Ishikawa (cell line): ENCODE data around the gene N4BP2L2.

Experiments
- CEBPB ChIP-seq: IDR thresholded peaks from 2 replicates; pipeline ENCODE4 v1.6.1; 2012
- CREB1 ChIP-seq: IDR thresholded peaks from 2 replicates; pipeline ENCODE4 v1.6.1; 2012; ENCODE audit warnings: low read depth
- EGR1 ChIP-seq: IDR thresholded peaks from 2 replicates; pipeline ENCODE4 v1.6.1; 2012
- EP300 ChIP-seq: IDR thresholded peaks from 2 replicates; pipeline ENCODE4 v1.6.1; 2012; ENCODE audit warnings: borderline replicate concordance
- FOXM1 ChIP-seq: IDR thresholded peaks from 2 replicates; pipeline ENCODE4 v1.6.1; 2012; ENCODE audit warnings: low read depth, borderline replicate concordance
- MAX ChIP-seq: IDR thresholded peaks from 2 replicates; pipeline ENCODE4 v1.6.1; 2012
- NFIC ChIP-seq: IDR thresholded peaks from 2 replicates; pipeline ENCODE4 v1.6.1; 2012
- RAD21 ChIP-seq: IDR thresholded peaks from 2 replicates; pipeline ENCODE4 v1.6.1; 2012; ENCODE audit warnings: low read depth
- REST ChIP-seq: IDR thresholded peaks from 2 replicates; pipeline ENCODE4 v1.6.1; 2012; ENCODE audit warnings: low read depth, mild to moderate bottlenecking
- TAF1 ChIP-seq: IDR thresholded peaks from 2 replicates; pipeline ENCODE4 v1.6.1; 2012; ENCODE audit warnings: low read depth, mild to moderate bottlenecking
- TEAD4 ChIP-seq: IDR thresholded peaks from 2 replicates; pipeline ENCODE4 v1.6.1; 2012
- USF1 ChIP-seq: IDR thresholded peaks from 2 replicates; pipeline ENCODE4 v1.6.1; 2012
- YY1 ChIP-seq: IDR thresholded peaks from 2 replicates; pipeline ENCODE4 v1.6.1; 2012; ENCODE audit warnings: low read depth

GRCh38 chr13:32415019-32415418, 123.6 kb downstream of the N4BP2L2 start:
- no peak for TF ChIP-seq REST
- no peak for TF ChIP-seq FOXM1
- TF ChIP-seq EP300 = no peak
- TF ChIP-seq YY1 = 0 out of 2 replicates have a peak, but pooled peaks have one; percentile 20
- no peak for TF ChIP-seq TEAD4
- TF ChIP-seq MAX = no peak
- TF ChIP-seq CREB1 = no peak
- peak; percentile 41 for TF ChIP-seq RAD21
- TF ChIP-seq TAF1 = no peak
- TF ChIP-seq NFIC = no peak
- TF ChIP-seq EGR1 = no peak
- TF ChIP-seq CEBPB = no peak
- TF ChIP-seq USF1 = no peak
